Astrocyte (in vitro differentiated cells and primary cell): Measurements from ENCODE around the gene MGST3.

Experiments
- EZH2 ChIP-seq: IDR thresholded peaks from 2 replicates; pipeline ENCODE4 v1.6.1; 2012; ENCODE audit warnings: mild to moderate bottlenecking, low read length, inconsistent platforms; ENCODE audit not compliant: insufficient read depth
- TF ChIP-seq, protein P1 (sequence below): IDR thresholded peaks from 2 replicates; pipeline ENCODE4 v1.5.1; 2011; ENCODE audit warnings: low read depth, mild to moderate bottlenecking, inconsistent platforms, low read length, moderate library complexity; ENCODE audit not compliant: insufficient read depth

DNA sequence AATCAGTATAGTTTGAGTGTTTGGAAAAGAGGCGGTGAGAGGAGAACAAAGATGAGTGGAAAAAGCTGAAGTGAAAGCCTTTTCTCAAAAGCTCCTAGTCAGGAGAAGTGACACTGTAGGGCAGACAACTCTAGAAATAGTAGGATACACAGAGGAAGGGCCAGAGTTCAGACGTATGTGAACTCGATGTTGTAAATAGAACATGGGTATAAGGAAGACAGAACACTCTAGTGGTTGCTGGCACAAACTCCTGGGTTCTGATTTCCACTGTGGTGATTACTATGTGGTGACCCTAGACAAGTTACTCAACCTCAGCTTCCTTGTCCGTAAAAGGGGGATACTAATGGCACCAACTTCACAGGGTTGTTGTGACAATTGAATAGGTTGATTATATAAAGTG, 30.2 kb upstream of the MGST3 start:
- TF ChIP-seq, protein P1, sequence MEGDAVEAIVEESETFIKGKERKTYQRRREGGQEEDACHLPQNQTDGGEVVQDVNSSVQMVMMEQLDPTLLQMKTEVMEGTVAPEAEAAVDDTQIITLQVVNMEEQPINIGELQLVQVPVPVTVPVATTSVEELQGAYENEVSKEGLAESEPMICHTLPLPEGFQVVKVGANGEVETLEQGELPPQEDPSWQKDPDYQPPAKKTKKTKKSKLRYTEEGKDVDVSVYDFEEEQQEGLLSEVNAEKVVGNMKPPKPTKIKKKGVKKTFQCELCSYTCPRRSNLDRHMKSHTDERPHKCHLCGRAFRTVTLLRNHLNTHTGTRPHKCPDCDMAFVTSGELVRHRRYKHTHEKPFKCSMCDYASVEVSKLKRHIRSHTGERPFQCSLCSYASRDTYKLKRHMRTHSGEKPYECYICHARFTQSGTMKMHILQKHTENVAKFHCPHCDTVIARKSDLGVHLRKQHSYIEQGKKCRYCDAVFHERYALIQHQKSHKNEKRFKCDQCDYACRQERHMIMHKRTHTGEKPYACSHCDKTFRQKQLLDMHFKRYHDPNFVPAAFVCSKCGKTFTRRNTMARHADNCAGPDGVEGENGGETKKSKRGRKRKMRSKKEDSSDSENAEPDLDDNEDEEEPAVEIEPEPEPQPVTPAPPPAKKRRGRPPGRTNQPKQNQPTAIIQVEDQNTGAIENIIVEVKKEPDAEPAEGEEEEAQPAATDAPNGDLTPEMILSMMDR: no peak
- no peak for TF ChIP-seq EZH2
